Hepatocyte (in vitro differentiated cells): ENCODE data around the gene CTBP2. TPM values are rescaled to one million over a fixed set of nuclear protein-coding genes. Genes with fewer than 3 reads are reported as not detected.

Experiments used
- DNase-seq: peaks from one replicate; pipeline ENCODE4 v3.0.0-alpha.2; 2016; ENCODE audit warnings: low spot score
- H2AFZ ChIP-seq: fragments of 200-600 bp; sonication (generic); 2 replicates; pipeline ENCODE4 v1.6.0; 2016; ENCODE audit warnings: antibody characterized with exemption, mild to moderate bottlenecking
- H3K27ac ChIP-seq: fragments of 200-600 bp; sonication (generic); 2 replicates; pipeline ENCODE4 v1.5.1; 2016; ENCODE audit warnings: mild to moderate bottlenecking
- H3K27me3 ChIP-seq: fragments of 200-600 bp; sonication (generic); 2 replicates; pipeline ENCODE4 v1.6.1; 2016
- H3K36me3 ChIP-seq: fragments of 200-600 bp; sonication (generic); replicated peaks from 2 replicates; pipeline ENCODE4 v1.5.1; 2016; ENCODE audit warnings: low read depth; ENCODE audit not compliant: insufficient read depth
- H3K4me1 ChIP-seq: fragments of 200-600 bp; sonication (generic); 2 replicates; pipeline ENCODE4 v1.5.1; 2016; ENCODE audit warnings: mild to moderate bottlenecking, moderate library complexity; ENCODE audit not compliant: insufficient read depth
- H3K4me2 ChIP-seq: fragments of 200-600 bp; sonication (generic); 2 replicates; pipeline ENCODE4 v1.6.0; 2016
- H3K4me3 ChIP-seq: fragments of 200-600 bp; sonication (generic); 2 replicates; pipeline ENCODE4 v1.5.1; 2016; ENCODE audit warnings: mild to moderate bottlenecking
- H3K79me2 ChIP-seq: fragments of 200-600 bp; sonication (generic); 2 replicates; pipeline ENCODE4 v1.6.0; 2017; ENCODE audit warnings: mild to moderate bottlenecking
- H3K9me2 ChIP-seq: fragments of 200-600 bp; sonication (generic); replicated peaks from 2 replicates; pipeline ENCODE4 v1.6.0; 2017; ENCODE audit warnings: mild to moderate bottlenecking; ENCODE audit not compliant: insufficient read depth
- H3K9me3 ChIP-seq: fragments of 200-600 bp; sonication (generic); 2 replicates; pipeline ENCODE4 v1.5.1; 2016; ENCODE audit warnings: low read depth, mild to moderate bottlenecking
- H4K20me1 ChIP-seq: fragments of 200-600 bp; sonication (generic); 2 replicates; pipeline ENCODE4 v1.6.0; 2016; ENCODE audit warnings: mild to moderate bottlenecking; ENCODE audit not compliant: insufficient read depth, poor library complexity, severe bottlenecking
- EZH2 ChIP-seq: fragments of 200-600 bp; sonication (generic); IDR thresholded peaks from 2 replicates; pipeline ENCODE4 v1.6.1; 2016; ENCODE audit warnings: antibody characterized with exemption, mild to moderate bottlenecking, borderline replicate concordance
- EZH2phosphoT487 ChIP-seq: fragments of 200-600 bp; sonication (generic); IDR thresholded peaks from one replicate; pipeline ENCODE4 v1.6.1; 2018; ENCODE audit warnings: antibody characterized with exemption, mild to moderate bottlenecking, low read depth, moderate library complexity; ENCODE audit not compliant: unreplicated experiment, severe bottlenecking
- WGBS: methylation state at CpG from one replicate; pipeline ENCODE4 v1.1.6; 2016; ENCODE audit warnings: low lambda C conversion rate; ENCODE audit errors: missing lambda C conversion rate; 5-methylcytosine and 5-hydroxymethylcytosine counted together
- polyA plus RNA-seq: library from polyadenylated mRNA; unstranded; fragments of >200 nt; fragmentation: Nextera tagmentation; extraction: Ambion mirVana; gene quantifications from 2 replicates; pipeline ENCODE4 v1.2.1, GENCODE V29; 2016
- total RNA-seq: library from RNA; depleted of rRNA; stranded (reverse); fragments of >200 nt; gene quantifications from 2 replicates; pipeline ENCODE4 v1.2.3, GENCODE V29; 2014
- TF ChIP-seq, protein P1 (sequence below): fragments of 200-600 bp; sonication (generic); IDR thresholded peaks from 2 replicates; pipeline ENCODE4 v1.5.1; 2016; ENCODE audit warnings: antibody characterized with exemption, mild to moderate bottlenecking; ENCODE audit not compliant: poor library complexity

The CTBP2 gene
- total and polyA plus RNA-seq, 2 experiments from 2014 or later = 61.3 to 81.0 TPM

DNA sequence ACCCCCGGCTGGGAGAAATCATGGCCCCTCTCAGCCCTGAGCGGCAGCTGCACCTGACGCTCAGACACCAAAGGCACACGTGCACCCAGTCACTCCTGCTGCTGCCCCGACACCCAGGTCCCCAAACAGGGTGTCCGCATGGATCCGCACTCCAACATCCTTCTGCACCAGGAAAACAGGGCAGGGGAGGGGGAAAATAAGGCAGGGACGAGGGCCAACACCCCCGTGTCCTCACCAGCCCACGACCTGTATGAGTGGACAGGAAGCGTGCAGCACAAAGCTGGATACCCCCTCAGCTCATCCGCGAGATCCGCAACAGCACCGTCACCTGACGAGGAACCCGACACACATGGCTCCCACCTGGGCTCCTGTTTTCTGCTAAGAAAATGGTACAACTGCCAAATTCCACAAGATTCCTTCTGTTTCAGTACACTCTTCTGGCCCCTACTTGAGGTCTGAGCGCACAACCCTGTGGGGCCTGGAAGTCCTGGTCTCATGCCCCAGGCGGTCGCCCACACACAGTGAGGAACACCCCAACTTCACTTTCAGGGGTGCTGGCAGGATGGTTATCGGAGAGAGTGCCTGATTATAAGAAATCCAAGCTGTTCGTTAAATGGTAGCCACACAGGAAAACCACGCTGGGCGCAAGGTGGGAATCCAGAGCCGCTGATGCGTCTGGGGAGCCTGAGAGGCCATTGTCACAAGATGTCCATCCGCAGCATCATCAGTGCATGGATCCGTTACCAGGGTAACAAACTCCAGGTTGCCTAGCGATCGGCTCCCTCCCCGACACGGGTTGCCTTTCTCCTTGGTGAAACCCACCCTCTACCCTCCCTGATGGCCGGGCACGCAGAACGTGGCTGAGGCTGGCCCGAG, 154.8 kb downstream of the CTBP2 start:
- no peaks in the 10 kb centered on the region for H3K36me3 ChIP-seq

DNA sequence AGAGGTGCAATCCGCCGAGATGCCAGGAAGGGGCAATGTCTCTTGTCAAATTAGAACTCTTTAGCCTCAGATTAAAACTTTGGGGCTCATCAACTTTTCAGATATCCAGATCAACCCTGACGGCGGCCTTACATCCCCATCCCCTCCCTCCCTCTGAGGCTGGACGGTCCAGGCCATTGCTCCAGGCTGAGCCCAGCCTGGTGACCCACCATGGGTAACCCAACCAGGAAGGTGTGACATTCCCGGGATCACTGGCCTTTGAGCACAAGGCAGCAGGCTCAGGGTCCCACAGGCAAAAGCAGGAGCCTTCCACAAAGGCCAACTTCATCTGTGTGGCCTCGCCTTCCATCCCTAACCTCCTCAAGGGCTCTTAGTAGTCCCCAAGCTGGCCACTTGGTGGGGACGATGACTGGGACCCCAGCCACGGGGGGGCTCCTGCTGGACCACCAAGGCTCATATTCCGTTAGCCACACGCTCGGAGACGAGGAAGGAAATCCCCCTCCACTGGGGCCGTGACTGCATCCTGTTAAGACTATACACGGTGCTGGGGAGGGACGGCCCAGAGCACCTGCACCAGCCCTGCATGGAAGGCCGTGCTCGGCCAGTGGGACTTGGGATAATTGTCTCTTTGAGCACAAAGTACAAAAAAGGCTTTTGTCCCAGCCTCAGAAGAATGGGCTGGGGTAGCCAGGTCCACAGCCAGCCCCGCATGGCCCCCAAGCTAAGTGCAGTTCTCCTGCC, 155.6 kb downstream of the CTBP2 start:
- H3K27ac ChIP-seq = no peak overlapping the region
- DNase-seq = no peak
- H3K4me3 ChIP-seq = no peak overlapping the region
- no peaks in the 10 kb centered on the region for H3K9me2 ChIP-seq
- peaks cover 27% of the 10 kb centered on the region for H4K20me1 ChIP-seq
- H3K79me2 ChIP-seq = peaks cover 69% of the 10 kb centered on the region
- no peaks in the 10 kb centered on the region for H3K36me3 ChIP-seq
- no peak overlapping the region for H3K4me2 ChIP-seq
- H3K27me3 ChIP-seq = no peaks in the 10 kb centered on the region
- no peaks in the 10 kb centered on the region for H3K4me1 ChIP-seq
- TF ChIP-seq EZH2 = no peak
- TF ChIP-seq, protein P1, sequence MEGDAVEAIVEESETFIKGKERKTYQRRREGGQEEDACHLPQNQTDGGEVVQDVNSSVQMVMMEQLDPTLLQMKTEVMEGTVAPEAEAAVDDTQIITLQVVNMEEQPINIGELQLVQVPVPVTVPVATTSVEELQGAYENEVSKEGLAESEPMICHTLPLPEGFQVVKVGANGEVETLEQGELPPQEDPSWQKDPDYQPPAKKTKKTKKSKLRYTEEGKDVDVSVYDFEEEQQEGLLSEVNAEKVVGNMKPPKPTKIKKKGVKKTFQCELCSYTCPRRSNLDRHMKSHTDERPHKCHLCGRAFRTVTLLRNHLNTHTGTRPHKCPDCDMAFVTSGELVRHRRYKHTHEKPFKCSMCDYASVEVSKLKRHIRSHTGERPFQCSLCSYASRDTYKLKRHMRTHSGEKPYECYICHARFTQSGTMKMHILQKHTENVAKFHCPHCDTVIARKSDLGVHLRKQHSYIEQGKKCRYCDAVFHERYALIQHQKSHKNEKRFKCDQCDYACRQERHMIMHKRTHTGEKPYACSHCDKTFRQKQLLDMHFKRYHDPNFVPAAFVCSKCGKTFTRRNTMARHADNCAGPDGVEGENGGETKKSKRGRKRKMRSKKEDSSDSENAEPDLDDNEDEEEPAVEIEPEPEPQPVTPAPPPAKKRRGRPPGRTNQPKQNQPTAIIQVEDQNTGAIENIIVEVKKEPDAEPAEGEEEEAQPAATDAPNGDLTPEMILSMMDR = no peak
- no peaks in the 10 kb centered on the region for H3K9me3 ChIP-seq
- 96% methylated on average over 19 of the region's 19 CpGs for WGBS
- H2AFZ ChIP-seq = no peak overlapping the region

More for the DNA sequence above, 154.8 kb downstream of the CTBP2 start:
- Histone ChIP-seq H4K20me1 (peaks cover 29% of the 10 kb centered on the region), H3K9me2 (no peaks in the 10 kb centered on the region), H3K4me3 (no peak overlapping the region), H3K79me2 (peaks cover 77% of the 10 kb centered on the region), H3K27me3 (no peaks in the 10 kb centered on the region), H3K27ac (no peak overlapping the region), H3K4me1 (no peaks in the 10 kb centered on the region), H3K9me3 (no peaks in the 10 kb centered on the region), H3K4me2 (no peak overlapping the region), H2AFZ (no peak overlapping the region)
- no peak for DNase-seq
- TF ChIP-seq EZH2 = no peak
- TF ChIP-seq EZH2phosphoT487 = no peak
- TF ChIP-seq, protein P1 = no peak
- 97% methylated on average over 32 of the region's 36 CpGs for WGBS

- H4K20me1 ChIP-seq = peaks cover 23% of the 10 kb centered on the region
- H3K79me2 ChIP-seq = peaks cover 62% of the 10 kb centered on the region
- H3K4me1 ChIP-seq = no peaks in the 10 kb centered on the region
Measured at GRCh38 chr10:125003901-125004467, 156.4 kb downstream of the CTBP2 start.

More at GRCh38 chr10:125003901-125004467, 156.4 kb downstream of the CTBP2 start:
- Histone ChIP-seq H2AFZ (no peak overlapping the region), H3K4me3 (no peak overlapping the region), H3K4me2 (no peak overlapping the region), H3K27ac (no peak overlapping the region), H3K9me3 (no peaks in the 10 kb centered on the region), H3K27me3 (no peaks in the 10 kb centered on the region), H3K36me3 (no peaks in the 10 kb centered on the region), H3K9me2 (no peaks in the 10 kb centered on the region)
- TF ChIP-seq, protein P1 = no peak
- TF ChIP-seq EZH2phosphoT487 (no peak), EZH2 (no peak)
- DNase-seq = no peak
- 93% methylated on average over 14 of the region's 14 CpGs for WGBS
